ENCODE data around the gene PTMS. TPM values are rescaled to one million over a fixed set of nuclear protein-coding genes. Genes with fewer than 3 reads are reported as not detected.

The PTMS gene
- total and polyA plus RNA-seq, 2 experiments from 2014 or later: 180 to 315 TPM

DNA sequence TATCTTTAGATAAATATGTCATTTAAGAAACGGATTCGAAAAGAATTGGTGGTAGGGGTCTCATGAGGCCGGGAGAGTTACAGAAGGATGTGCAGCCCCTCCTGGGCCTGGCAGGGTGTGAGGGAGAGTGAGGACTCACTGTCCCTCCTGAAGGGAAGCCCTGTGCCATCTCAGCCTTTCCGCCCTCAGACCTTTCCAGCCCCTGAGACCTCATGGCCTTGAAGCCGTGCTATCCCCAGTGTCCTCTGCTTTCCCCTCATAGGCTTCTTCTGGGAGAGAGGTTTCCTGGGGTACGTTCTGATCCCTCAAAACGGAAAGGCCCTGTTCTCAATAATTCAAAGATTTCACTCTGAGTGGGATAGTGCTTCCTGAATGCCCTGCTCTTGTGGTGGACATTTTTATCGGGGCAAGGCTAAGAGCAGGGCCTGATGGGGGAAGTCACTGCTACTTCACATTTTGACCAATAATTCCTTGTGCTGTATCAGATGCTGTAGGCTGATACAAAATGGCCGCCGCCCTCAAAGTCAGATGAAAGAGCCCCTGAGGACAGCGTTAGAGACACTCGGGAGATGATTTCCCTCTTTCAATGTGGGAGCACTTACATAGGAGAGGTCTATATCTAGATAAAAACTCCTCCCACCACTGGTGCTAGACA, 24.5 kb downstream of the PTMS start:
- TF ChIP-seq, protein P1, sequence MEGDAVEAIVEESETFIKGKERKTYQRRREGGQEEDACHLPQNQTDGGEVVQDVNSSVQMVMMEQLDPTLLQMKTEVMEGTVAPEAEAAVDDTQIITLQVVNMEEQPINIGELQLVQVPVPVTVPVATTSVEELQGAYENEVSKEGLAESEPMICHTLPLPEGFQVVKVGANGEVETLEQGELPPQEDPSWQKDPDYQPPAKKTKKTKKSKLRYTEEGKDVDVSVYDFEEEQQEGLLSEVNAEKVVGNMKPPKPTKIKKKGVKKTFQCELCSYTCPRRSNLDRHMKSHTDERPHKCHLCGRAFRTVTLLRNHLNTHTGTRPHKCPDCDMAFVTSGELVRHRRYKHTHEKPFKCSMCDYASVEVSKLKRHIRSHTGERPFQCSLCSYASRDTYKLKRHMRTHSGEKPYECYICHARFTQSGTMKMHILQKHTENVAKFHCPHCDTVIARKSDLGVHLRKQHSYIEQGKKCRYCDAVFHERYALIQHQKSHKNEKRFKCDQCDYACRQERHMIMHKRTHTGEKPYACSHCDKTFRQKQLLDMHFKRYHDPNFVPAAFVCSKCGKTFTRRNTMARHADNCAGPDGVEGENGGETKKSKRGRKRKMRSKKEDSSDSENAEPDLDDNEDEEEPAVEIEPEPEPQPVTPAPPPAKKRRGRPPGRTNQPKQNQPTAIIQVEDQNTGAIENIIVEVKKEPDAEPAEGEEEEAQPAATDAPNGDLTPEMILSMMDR (IDR thresholded peaks at IDR 0.05; ENCODE audit: poor library complexity): no peak
- TF ChIP-seq EZH2 (IDR thresholded peaks at IDR 0.05; ENCODE audit: borderline replicate concordance): no peak
- TF ChIP-seq EZH2phosphoT487 (IDR thresholded peaks at IDR 0.05; ENCODE audit: low read depth, severe bottlenecking, unreplicated experiment): no peak

DNA sequence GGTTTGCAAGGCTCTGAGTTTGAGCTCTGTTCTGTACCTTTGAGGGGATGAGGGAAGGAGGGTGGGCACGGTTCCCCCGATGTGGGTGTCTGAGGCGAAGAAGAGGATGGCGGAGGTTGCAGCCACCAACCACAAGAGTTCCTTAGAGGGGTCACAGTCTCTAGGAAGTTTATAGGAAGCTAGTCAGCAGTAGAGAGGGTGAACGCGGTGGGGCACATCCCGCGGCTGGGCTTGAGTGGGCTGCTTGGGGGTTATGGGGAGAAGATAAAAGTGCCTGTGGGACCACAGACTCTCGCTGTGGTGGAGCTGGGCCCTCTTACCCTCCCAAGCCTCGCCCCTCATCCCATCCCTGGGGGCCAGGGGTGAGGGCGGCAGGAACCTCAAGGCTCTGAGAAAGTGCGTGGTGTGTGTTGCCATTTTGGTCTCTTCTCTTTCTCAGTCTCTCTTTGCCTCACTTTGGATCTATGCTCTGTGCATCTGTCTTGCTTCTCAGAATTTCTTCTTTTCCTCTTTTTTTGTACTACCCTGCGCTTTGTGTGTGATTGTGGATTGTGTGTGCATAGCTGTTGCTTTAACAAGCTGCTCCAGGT, 25.9 kb downstream of the PTMS start:
- H3K36me3 ChIP-seq (replicated peaks; ENCODE audit: insufficient read depth, low read depth): no peaks in the 10 kb centered on the region
- H3K4me3 ChIP-seq: no peak overlapping the region
- H3K27me3 ChIP-seq: no peaks in the 10 kb centered on the region
- peak overlapping the region; percentile 60 for H3K27ac ChIP-seq
- no peak for DNase-seq (ENCODE audit: low spot score)
- TF ChIP-seq EZH2 (IDR thresholded peaks at IDR 0.05; ENCODE audit: borderline replicate concordance) (no peak), EZH2phosphoT487 (IDR thresholded peaks at IDR 0.05; ENCODE audit: low read depth, severe bottlenecking, unreplicated experiment) (no peak)
- TF ChIP-seq, protein P1 (IDR thresholded peaks at IDR 0.05; ENCODE audit: poor library complexity): no peak
- no peaks in the 10 kb centered on the region for H4K20me1 ChIP-seq (ENCODE audit: insufficient read depth, poor library complexity, severe bottlenecking)
- 96% methylated on average over 13 of the region's 13 CpGs for WGBS (ENCODE audit: low lambda C conversion rate, missing lambda C conversion rate)
- no peaks in the 10 kb centered on the region for H3K79me2 ChIP-seq
- H2AFZ ChIP-seq: peak overlapping the region; percentile 78
- no peaks in the 10 kb centered on the region for H3K9me3 ChIP-seq (ENCODE audit: low read depth)
- H3K4me2 ChIP-seq: peak overlapping the region; percentile 38
- peaks cover 8% of the 10 kb centered on the region for H3K4me1 ChIP-seq (ENCODE audit: insufficient read depth)
- no peaks in the 10 kb centered on the region for H3K9me2 ChIP-seq (replicated peaks; ENCODE audit: insufficient read depth)

More for the DNA sequence above, 24.5 kb downstream of the PTMS start:
- H2AFZ ChIP-seq: no peak overlapping the region
- H3K36me3 ChIP-seq (replicated peaks; ENCODE audit: insufficient read depth, low read depth): no peaks in the 10 kb centered on the region
- H3K79me2 ChIP-seq: no peaks in the 10 kb centered on the region
- H3K4me2 ChIP-seq: no peak overlapping the region
- no peaks in the 10 kb centered on the region for H3K27me3 ChIP-seq
- H3K27ac ChIP-seq: no peak overlapping the region
- no peaks in the 10 kb centered on the region for H3K9me3 ChIP-seq (ENCODE audit: low read depth)
- H3K4me3 ChIP-seq: no peak overlapping the region
- no peaks in the 10 kb centered on the region for H4K20me1 ChIP-seq (ENCODE audit: insufficient read depth, poor library complexity, severe bottlenecking)
- 95% methylated on average over 12 of the region's 12 CpGs for WGBS (ENCODE audit: low lambda C conversion rate, missing lambda C conversion rate)
- DNase-seq (ENCODE audit: low spot score): no peak
- peaks cover 8% of the 10 kb centered on the region for H3K4me1 ChIP-seq (ENCODE audit: insufficient read depth)
- no peaks in the 10 kb centered on the region for H3K9me2 ChIP-seq (replicated peaks; ENCODE audit: insufficient read depth)

DNA sequence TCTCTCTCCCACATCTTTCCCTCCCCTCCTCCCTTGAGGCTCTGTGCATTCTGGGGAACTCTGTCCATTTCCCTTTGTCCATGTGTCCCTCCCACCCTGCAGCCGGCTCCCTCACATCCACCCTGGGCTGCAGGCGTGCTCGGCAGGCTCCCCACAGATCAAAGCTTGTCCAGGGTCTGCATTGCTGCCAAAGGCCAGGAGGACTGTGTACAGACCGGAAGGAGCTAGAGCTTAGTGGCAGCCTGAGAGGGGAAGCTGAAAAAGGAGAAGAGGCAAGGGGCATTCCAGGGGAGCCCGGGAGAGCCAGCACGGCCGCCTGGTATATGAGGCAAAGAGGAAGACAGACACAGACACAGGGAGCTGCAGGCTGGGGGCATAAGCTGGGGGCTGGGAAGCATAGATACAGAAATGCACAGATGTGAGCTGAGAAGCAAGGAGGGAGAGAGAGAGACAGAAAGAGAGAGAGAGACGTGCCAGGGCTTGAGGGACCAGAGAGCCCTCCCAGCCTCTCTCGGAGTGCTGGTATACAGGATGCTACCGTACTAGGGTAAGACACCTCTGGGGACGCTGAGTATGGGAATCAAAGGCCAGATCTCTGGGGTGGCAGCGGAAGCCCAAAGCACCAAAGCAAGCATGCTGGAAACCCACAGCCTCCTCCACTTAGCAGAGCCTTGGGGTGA, 26.5 kb downstream of the PTMS start:
- H3K9me2 ChIP-seq (replicated peaks; ENCODE audit: insufficient read depth): no peaks in the 10 kb centered on the region
- no peaks in the 10 kb centered on the region for H3K9me3 ChIP-seq (ENCODE audit: low read depth)
- no peak for DNase-seq (ENCODE audit: low spot score)
- H3K79me2 ChIP-seq: no peaks in the 10 kb centered on the region
- H3K36me3 ChIP-seq (replicated peaks; ENCODE audit: insufficient read depth, low read depth): no peaks in the 10 kb centered on the region
- no peaks in the 10 kb centered on the region for H4K20me1 ChIP-seq (ENCODE audit: insufficient read depth, poor library complexity, severe bottlenecking)
- peak overlapping the region; percentile 60 for H3K27ac ChIP-seq
- peak overlapping the region; percentile 78 for H2AFZ ChIP-seq
- no peaks in the 10 kb centered on the region for H3K27me3 ChIP-seq
- no peak overlapping the region for H3K4me3 ChIP-seq
- WGBS (ENCODE audit: low lambda C conversion rate, missing lambda C conversion rate): 45% methylated on average over 12 of the region's 12 CpGs
- TF ChIP-seq EZH2phosphoT487 (IDR thresholded peaks at IDR 0.05; ENCODE audit: low read depth, severe bottlenecking, unreplicated experiment): no peak
- TF ChIP-seq, protein P1 (IDR thresholded peaks at IDR 0.05; ENCODE audit: poor library complexity): no peak
- no peak for TF ChIP-seq EZH2 (IDR thresholded peaks at IDR 0.05; ENCODE audit: borderline replicate concordance)
- peaks cover 8% of the 10 kb centered on the region for H3K4me1 ChIP-seq (ENCODE audit: insufficient read depth)
- H3K4me2 ChIP-seq: peak overlapping the region; percentile 38
